Stimulated activated naive CD4-positive, alpha-beta T cell (primary cell): Measurements from ENCODE around the gene RPL39L.
"Not testable (repeated sequence)": the region's sequence is repeated elsewhere in the genome, so short reads cannot be mapped to it uniquely, and the experiment has no call there.

ENCODE experiments used
- DNase-seq, 6 experiments: peaks; one replicate each; lab custom pipeline; 2025; lab: John Stamatoyannopoulos, UW

RPL39L gene

DNA sequence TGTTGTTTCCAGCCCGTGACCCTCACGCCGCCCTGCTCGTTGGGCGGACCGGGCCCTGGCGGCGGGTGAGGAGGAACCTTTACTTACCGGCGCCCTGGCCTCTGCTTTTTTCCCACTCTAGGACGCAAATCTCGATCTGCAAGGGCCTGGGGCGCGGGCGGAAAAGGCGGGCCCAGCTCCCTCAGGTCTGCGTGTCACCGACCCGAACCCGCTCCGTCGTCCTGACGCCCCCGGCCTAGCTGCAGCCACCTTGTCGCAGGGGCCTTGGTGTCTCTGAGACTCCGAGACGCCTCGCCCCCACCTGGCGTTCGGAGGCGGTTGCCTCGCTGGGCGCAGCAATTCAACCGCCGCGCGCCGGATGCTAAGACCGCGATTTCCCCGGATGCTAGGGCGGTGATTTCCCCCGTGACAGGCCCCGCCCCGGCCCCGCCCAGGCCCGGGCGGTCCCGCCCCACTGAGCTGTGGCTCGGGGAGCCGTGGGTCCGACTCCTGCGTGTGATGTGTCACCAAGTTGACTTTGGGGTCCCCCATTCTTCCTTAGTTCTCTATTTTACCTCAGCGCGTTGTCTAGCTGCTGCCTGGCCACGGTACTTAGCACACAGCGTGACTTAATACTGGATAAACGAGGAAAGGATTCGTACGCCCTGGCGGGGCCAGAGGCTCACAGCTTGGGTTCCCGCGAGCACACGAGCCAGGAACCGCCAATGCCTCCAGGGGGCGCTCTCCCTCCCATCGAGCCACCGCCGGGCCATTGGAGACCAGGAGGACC is at the start of gene RPL39L:
Gene RPL39L, minus strand, starts transcription at position 371 of the 769 bp plus-strand sequence. CDS start 18,196 bp downstream, outside the sequence.
- DNase-seq, result peak; percentile 84 to 94 (median 86)

DNA sequence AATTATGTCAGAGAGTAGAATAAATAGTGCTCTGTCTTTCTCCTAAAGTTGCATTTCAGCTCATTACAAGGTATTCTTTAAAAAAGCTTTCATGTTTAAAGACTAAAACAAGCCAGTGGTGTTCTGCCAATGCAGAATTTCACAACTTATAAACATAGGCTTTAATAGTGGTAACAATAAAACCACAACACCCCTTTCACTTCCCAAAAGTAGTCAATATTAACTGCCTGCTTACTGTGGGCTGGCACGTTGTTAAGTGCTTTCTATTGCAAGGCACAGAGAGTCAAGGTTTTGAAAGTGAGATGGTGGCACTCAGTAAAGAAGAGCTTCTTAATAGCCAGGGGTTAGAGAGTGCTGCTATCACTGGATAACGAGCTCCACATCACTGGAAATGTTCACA is 49.6 kb upstream of the RPL39L start:
- DNase-seq, result no peak

DNA sequence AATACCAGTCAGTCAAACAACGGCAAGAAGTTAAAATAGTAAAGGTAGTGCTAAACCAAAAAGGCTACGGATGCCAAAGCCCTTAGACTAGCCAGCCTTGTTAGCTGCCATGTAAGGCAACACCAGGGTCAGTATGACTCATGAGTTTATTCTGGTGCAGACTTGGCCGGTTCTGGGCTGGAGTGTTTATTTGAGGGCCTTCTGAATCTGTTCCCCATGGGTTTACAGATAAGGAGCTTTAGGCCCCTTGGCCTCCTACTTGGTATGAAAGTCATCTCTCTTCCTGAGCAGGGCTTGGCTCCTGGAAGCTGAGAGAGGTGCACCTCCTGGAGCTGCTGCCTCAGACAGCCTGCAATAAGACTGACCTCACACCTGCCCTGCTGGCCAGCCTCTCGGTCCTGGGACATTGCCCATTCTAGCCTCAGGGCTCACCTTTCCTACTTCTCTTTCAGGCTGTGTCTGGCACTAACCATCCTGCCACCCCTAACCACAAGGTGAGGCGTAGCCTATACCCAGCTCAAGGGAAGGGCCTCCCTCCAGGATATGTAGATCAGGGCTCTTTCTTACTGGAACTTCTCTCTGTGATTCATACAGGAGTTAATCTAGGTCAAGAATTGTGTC is 47.6 kb upstream of the RPL39L start:
- no peak for DNase-seq

DNA sequence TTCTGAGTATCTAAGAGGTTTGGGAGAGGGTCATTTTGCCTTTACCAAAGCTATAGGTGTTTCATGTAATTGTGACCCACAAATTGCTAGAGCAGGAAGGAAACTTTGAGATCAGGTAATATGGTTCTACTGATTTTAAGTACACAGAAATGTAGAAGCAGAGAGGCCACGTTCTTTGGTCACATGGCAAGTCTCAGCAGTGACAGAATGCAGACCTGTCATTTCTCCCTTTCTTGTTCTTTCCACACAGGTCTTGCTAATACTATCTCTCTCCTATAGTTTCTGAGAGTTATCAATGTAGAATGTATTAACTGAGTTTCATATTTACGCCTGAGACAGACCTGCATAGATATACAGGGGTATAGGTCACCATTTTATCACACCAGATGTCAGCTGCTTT is 47.1 kb upstream of the RPL39L start:
- no peak for DNase-seq

DNA sequence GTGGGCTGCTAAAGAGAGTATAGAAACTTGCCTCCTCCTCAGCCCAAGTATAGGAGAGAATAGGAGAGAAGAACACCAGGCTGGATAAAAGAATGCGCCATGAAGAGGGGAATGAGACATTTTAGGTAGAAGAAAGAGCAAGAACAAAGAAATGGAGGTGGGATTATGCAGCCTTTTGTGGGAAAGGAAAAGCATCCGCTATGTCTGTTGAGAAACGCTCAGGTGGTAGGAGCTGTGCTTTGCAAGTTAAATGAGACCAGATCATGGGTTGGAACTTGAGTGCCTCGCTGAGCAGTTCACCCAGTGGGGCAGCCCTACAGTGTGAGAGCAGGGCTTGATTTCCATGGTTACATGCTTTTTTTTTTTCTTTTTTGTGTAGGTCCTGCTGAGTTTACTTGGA is 46.5 kb upstream of the RPL39L start:
- no peak for DNase-seq

DNA sequence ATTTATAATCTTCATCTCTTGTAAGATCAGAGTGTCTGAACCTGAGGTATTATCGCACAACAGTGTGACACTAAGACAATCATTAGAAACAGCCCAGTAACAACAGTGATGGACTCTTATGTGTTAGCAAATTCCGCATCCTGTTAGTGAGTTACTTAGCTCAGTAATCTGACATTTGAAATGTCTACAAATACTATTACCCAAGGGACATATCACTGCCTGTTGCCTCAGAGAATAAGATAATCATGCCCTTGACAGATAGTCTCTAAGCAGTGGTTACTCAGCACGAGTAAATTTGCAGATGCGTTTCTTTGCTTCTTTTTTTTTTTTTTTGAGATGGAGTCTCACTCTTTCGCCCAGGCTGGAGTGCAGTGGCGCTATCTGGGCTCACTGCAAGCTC is 44.6 kb upstream of the RPL39L start:
- DNase-seq, result no peak

DNA sequence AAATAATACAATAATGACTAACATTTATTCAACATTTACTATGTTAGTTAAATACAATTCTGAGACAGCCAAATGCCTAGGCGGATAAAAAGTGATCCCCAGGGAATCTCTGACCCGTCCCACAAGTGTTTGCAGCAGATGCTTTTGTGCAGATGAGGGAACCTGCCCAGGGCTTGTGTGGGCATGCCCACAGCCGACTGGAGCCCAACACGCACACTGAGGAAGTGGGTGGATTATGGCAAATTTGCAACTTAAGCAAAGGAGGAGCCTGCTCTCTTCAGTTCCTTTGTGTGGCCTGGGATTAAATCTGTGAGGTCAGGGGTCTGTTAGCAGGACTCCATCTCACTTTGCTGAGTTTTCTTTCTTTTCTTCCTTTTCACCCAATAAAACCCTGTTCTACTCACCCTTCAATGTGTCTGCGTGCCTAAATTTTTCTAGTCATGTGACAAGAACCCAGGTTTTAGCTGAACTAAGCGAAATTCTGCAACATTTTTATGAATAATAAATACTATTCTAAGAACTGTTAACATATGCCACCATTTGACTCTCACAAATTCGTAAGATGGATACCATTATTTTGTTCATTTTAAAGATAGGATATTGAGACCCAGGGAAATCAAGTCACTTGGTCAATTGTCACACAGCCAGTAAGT is 44.0 kb upstream of the RPL39L start:
- no peak for DNase-seq

DNA sequence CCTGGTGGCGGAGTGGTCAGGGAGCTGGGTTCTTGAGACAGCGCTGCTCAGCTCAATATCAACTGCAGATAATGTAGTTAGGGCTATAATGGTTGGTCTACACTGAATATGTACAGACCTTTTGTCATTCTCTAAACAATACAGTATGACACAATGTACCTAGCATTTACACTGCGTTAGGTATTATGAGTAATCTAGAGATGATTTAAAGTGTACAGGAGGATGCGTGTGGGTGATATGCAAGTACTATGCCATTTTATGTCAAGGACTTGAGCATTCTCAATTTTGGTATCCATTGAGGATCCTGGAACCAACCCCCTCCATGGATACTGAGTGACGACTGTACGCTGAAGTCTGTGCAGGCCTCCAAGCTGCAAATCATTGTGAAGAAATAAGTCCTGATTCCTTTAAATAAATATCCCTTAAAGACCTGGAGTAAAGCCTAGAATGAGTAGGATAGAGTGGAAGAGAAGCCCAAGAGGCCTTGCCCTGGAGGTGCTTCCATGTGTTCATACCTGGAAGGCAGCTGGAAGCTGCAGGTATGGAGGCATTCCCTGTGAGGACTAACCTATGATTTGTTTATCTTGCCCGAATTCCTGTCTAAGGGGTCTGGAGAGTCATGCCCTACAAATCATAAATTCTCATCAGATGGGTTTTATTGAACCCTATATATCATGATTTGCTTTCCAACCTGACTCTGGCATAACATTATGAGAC is 42.3 kb upstream of the RPL39L start:
- no peak for DNase-seq

DNA sequence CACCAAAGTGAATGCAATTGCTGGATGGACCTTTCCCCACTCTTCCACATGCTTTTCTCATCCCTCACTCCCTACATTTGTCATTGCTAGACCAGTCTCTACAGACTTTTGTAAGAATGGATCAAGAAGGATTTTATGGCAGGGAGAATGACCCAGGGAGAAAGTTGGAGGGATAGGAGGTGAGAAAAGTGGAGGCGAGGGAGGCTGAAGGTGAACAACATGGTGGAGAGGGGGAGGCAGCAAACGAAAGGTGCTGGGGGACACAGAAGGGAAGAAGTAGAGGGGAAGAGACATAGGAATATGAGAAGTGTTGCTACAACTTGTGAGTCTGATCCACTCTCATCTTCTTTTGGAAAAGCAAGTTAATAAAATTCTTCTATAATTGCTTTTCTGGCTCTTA is 33.6 kb upstream of the RPL39L start:
- DNase-seq, result no peak

DNA sequence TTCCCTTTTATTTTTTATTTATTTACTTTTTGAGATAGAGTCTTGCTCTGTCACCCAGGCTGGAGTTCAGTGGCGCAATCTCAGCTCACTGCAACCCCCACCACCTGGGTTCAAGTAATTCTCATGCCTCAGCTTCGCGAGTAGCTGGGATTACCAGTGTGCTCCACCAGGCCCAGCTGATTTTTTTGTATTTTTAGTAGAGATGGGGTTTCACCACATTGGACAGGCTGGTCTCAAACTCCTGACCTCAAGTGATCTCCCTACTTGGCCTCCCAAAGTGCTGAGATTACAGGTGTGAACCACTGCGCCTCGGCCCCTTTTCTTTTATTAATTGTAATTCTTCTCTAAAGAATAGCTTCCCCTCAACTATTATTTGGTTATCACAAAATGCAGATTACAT is 31.6 kb upstream of the RPL39L start:
- DNase-seq, result not testable (repeated sequence)

DNA sequence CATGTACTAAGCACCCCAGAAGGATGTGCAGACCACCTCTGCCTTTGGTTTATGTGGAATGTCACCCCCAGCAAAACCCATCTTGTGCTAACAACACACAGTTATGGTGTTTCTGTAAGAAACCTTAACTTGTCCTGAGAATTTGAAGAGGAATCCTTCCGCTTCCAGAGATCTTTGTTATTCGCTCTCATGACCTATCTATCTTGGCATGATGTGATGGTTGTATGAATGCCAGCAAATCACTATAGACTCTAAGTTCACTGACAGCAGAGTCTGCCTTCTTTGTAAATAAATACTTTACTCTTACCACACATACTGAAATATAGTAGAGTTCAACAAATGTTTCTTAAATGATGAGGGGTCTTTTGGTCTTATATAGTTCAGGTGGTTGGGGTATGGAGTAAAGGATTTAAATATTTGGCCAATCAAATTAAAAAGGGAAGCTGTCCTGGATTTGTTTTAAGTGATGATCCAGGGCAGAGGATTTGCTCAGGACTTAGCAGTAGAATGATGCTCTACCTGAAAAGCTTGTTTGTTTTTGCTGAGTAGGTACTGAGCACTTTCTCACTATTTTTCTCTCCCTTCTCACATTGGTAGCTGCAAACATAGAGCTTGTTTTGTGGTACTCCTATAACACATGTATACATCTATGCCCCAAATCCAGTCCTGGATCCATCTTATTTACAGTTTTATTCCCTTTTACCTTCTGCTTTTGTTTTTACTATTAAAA is 30.1 kb upstream of the RPL39L start:
- no peak for DNase-seq

DNA sequence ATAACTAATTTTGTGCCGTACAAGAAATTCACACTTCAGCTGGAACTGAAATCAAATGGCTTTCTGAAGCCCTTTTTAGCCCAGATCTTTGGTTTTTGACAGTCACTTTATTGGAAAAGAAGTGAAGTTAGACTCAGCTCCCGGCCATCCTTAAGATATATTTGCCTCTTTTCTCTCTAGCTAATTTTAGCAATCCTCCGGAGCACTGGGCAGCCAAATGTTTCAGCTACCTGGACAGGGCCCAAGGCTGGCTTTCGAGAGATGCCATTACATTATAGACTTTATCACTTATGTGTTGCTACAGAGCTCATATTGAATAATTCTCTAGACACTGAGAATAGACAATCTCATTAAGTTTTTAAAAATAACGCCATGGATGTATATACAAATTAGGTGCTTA is 28.5 kb upstream of the RPL39L start:
- DNase-seq, result no peak

DNA sequence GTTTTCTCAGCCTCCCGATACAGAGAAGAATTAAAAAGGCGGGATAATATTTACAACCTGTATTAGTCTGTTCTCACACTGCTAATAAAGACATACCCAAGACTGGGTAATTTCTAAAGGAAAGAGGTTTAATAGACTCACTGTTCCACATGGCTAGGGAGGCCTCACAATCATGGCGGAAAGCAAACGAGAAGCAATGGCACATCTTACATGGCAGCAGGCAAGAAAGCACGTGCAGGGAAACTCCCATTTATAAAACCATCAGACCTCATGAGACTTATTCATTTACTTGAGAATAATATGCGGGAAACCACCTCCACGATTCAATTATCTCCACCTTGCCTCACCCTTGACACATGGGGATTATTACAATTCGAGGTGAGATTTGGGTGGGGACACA is 27.5 kb upstream of the RPL39L start:
- DNase-seq, result no peak

DNA sequence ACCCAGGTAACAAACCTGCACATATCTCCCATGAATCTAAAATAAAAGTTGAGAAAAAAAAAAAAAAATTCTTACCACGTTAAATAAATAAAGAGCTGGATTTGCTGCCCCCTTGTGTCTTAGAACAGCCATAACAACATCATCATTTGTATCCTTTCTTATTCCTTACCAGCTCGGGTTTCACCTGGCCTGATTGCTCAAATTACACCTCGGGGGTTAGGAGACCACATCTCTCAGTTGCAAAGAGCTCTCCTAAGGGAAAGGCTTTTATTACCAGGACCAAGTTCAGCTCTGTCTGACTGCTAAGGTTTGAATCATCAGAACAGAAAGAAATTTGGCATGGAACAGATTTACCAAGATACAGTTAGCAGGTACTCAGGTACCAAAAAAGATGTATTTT is 25.8 kb upstream of the RPL39L start:
- peak; percentile 6 to 80 (median 38) for DNase-seq

DNA sequence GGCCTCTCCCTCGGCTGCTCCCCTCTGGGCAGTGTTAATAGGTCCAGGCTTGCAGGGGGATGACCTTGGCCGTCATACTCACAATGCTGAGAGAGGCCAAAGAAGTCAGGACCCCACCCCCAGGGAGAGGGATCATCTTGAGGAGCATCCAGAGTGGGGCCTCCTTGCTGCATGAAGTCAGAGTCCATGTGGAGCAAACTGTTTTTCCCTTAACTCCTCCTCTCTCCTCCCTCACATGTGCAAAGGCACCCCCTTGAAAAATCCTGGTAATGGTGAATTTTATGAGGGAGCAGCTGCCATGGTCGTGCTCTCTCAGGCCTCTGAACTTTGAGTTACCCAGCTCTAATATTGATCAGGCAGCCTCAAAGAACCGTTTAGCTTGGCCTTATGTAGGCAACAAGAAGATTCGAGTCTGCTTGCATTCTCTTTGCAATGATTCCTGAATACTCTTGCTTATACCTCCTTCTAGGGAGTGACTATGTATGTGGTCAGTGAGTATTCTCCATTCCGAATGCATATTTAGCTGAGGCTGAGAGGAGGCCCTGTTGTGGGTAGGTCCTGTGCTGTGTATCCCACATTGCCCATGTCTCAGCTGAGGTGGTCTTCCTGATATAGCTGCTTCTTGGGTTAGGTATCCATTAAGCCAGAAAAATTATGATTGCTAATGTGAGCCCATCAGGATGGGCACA is 23.1 kb upstream of the RPL39L start:
- DNase-seq, result no peak

DNA sequence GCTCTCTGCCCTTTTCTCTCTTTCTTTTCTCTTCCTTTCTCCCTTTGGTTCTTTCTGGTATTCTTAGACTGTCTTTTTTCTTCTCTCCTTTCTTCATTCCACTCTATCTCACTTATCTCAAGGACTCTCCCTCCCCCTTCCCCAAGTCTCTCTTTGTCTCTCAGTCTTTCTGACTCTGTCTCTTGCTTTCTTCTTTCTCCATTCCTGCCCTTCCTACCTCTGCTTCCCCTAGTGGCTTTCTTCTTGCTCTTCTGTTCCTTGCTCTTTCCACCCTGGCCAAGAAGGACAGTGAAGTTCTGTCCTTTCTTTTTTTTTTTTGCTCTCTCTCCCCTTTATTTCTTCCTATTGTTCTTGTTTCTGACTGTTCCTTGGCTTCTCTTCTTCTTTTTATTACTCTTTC is 22.3 kb upstream of the RPL39L start:
- DNase-seq, result no peak

DNA sequence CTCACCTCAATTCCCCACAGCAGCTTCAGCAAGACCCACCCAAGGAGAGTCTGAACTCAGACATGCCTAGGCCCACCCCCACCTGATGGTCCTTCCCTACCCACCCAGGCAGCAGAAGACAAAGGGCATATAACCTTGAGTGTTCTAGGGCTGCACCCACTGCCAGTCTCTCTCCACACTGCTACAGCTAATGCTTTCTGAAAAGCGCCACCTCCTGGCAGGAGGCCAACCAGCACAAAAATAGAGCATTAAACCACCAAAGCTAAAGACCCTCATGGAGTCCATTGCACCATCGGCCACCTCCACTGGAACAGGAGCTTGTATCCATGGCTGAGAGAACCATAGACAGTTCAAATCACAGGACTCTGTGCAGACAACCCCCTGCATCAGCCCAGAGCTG is 11.3 kb upstream of the RPL39L start:
- DNase-seq, result peak; percentile 18 to 61 (median 30)

DNA sequence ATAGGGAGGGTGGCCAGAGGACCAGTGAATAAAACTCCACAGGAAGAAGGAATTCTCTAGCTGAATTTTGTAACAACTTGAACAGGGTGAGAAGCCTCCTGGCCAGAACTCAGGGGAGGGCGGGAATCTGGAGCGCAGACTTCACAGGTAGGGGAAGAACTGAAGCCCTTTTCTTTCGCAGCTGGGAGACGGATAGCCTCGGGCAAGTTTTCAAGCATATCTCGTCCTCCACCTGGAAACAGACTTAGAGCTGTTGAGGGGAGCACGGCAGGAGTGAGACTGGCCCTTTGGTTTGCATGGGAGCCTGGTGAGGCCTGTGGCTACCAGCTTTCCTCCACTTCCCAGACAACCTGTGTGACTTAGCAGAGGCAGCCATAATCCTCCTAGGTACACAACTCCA is 10.9 kb upstream of the RPL39L start:
- peak in 1 of 6 experiments; percentile 33 for DNase-seq

DNA sequence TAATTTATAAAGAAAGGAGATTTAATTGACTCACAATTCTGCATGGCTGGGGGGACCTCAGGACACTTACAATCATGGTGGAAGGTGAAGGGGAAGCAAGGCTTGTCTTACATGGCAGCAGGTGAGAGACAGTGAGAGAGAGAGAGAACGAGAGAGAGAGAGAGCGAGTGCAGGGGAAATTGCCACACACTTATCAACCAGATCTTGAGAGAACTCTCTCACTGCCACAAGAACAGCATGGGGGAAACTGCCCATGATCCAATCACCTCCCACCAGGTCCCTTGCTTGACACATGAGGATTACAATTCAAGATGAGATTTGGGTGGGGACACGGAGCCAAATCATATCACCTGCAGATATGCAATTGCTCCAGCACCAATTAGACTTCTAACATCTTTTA is 7.1 kb upstream of the RPL39L start:
- no peak for DNase-seq

DNA sequence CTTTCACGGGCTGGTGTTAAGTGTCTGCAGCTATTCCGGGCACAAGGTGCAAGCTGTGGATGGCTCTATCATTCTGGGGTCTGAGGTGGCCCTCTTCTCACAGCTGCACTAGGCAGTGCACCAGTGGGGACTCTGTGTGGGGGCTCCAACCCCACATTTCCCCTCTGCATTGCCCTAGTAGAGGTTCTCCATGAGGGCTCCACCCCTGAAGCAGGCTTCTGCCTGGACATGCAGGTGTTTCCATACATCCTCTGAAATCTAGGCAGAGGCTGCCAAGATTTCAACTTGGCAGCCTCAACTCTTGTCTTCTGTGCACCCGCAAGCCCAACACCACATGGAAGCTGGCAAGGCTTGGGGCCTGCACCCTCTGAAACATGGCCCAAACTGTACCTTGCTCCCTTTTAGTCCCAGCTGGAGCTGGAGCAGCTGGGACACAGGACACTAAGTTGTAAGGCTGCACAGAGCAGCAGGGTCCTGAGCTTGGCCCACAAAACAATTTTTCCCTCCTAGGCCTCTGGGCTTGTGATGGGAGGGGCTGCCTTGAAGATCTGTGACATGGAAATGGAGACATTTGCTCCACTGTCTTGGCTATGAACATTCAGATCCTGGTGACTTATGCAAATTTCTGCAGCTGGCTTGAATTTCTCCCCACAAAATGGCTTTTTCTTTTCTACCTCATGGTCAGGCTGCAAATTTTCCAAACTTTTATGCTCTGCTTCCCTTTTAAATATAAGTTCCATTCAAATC is 6.0 kb upstream of the RPL39L start:
- DNase-seq, result no peak

DNA sequence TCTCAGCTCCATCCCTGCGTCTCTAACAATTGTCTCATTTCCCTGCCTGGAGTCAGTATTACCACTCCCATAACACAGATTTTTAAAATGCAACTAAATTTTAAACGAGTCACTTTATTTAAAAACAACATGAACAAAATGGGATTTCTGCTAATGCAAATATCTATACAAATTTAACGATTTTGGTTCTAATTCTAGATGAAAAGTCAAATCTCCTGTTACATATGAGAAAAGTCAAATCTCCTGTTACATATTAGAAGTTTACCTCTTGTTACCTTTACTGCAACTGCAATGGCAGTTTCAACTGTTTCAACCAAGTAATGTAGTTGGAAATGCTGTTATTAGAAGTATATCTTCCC is 578 bp upstream of the RPL39L start:
- DNase-seq, result no peak
